ENCODE measurements around the gene PARVG. TPM values are rescaled to one million over a fixed set of nuclear protein-coding genes. Genes with fewer than 3 reads are reported as not detected.

The PARVG gene
- polyA plus RNA-seq, 1 donor (not counting 4 experiments of a cell fraction or from before 2014, with no cell fraction given), result not detected

DNA sequence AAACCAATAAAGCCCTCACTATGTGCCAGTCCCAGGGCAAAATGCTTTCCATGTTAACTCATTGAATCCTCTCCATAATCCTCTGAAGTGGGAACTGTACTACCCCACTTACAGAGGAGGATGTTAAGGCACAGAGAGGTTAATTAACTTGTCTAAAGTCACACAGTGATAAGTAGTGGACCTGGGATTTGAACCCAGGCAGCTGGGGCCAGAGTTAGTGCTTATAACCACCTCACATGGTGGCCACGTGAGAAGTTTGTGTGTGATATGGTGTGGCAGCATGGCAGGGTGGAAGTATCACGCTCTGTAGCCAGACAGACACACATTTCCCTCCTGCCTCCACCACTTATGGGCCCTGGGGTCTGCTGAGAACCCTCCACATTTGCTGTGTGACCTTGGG, 16.5 kb downstream of the PARVG start:
- H3K27ac ChIP-seq (ENCODE audit: control insufficient read depth, insufficient read depth, low read length), result no peak overlapping the region
- no peaks in the 10 kb centered on the region for H3K9me1 ChIP-seq (ENCODE audit: control insufficient read depth, extremely low read depth, insufficient read depth, low read length)
- H3K4me2 ChIP-seq (ENCODE audit: control insufficient read depth, extremely low read depth, insufficient read depth, low read depth, low read length), result no peak overlapping the region
- no peak overlapping the region for H3K9ac ChIP-seq (ENCODE audit: control insufficient read depth, extremely low read depth, insufficient read depth, low read length)
- TF ChIP-seq, protein P1, sequence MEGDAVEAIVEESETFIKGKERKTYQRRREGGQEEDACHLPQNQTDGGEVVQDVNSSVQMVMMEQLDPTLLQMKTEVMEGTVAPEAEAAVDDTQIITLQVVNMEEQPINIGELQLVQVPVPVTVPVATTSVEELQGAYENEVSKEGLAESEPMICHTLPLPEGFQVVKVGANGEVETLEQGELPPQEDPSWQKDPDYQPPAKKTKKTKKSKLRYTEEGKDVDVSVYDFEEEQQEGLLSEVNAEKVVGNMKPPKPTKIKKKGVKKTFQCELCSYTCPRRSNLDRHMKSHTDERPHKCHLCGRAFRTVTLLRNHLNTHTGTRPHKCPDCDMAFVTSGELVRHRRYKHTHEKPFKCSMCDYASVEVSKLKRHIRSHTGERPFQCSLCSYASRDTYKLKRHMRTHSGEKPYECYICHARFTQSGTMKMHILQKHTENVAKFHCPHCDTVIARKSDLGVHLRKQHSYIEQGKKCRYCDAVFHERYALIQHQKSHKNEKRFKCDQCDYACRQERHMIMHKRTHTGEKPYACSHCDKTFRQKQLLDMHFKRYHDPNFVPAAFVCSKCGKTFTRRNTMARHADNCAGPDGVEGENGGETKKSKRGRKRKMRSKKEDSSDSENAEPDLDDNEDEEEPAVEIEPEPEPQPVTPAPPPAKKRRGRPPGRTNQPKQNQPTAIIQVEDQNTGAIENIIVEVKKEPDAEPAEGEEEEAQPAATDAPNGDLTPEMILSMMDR (optimal IDR thresholded peaks at IDR 0.05 in 1 of 3, IDR thresholded peaks at IDR 0.05 in 1 of 3, conservative IDR thresholded peaks at IDR 0.05 in 1 of 3; ENCODE audit: extremely low read depth in 1 of 3, insufficient read depth in 2 of 3, low read length in 3 of 3), result no peak
- TF ChIP-seq EZH2 (IDR thresholded peaks at IDR 0.05; ENCODE audit: low read length), result no peak
- H3K27me3 ChIP-seq (ENCODE audit: control insufficient read depth, extremely low read depth, insufficient read depth, low read length), result peaks cover 19% of the 10 kb centered on the region
- no peak overlapping the region for H2AFZ ChIP-seq (ENCODE audit: control insufficient read depth, low read length)
- no peaks in the 10 kb centered on the region for H3K36me3 ChIP-seq (ENCODE audit: control insufficient read depth in 2 of 2, extremely low read depth in 1 of 2, insufficient read depth in 2 of 2, low read length in 2 of 2)
- H3K4me3 ChIP-seq (ENCODE audit: control insufficient read depth in 2 of 3, extremely low read depth in 1 of 3, insufficient read depth in 2 of 3, low read depth in 1 of 3, low read length in 3 of 3), result no peak overlapping the region
- H4K20me1 ChIP-seq (ENCODE audit: control insufficient read depth, extremely low read depth, insufficient read depth, low read length), result no peaks in the 10 kb centered on the region
- no peak for FAIRE-seq
- dilution Hi-C loops (cut with MboI; ENCODE audit: extremely low pct_ligation_motif_present, low sequenced_read_pairs), result no loop called here
- H3K4me1 ChIP-seq (ENCODE audit: control insufficient read depth, extremely low read depth, insufficient read depth, low read length), result no peaks in the 10 kb centered on the region
- no peaks in the 10 kb centered on the region for H3K9me3 ChIP-seq (ENCODE audit: control insufficient read depth, low read depth, low read length)
- no peaks in the 10 kb centered on the region for H3K79me2 ChIP-seq (ENCODE audit: control insufficient read depth, insufficient read depth, low read length)
- no peak for DNase-seq (ENCODE audit: low read depth, low spot score)

GRCh38 chr22:44199164-44199563, 18.4 kb downstream of the PARVG start:
- H3K4me3 ChIP-seq (ENCODE audit: control insufficient read depth in 2 of 3, extremely low read depth in 1 of 3, insufficient read depth in 2 of 3, low read depth in 1 of 3, low read length in 3 of 3), result no peak overlapping the region
- no peak overlapping the region for H3K4me2 ChIP-seq (ENCODE audit: control insufficient read depth, extremely low read depth, insufficient read depth, low read depth, low read length)
- TF ChIP-seq, protein P1 (optimal IDR thresholded peaks at IDR 0.05 in 1 of 3, IDR thresholded peaks at IDR 0.05 in 1 of 3, conservative IDR thresholded peaks at IDR 0.05 in 1 of 3; ENCODE audit: extremely low read depth in 1 of 3, insufficient read depth in 2 of 3, low read length in 3 of 3), result no peak
- no peak for TF ChIP-seq EZH2 (IDR thresholded peaks at IDR 0.05; ENCODE audit: low read length)
- H2AFZ ChIP-seq (ENCODE audit: control insufficient read depth, low read length), result no peak overlapping the region
- H3K36me3 ChIP-seq (ENCODE audit: control insufficient read depth in 2 of 2, extremely low read depth in 1 of 2, insufficient read depth in 2 of 2, low read length in 2 of 2), result no peaks in the 10 kb centered on the region
- H3K4me1 ChIP-seq (ENCODE audit: control insufficient read depth, extremely low read depth, insufficient read depth, low read length), result no peaks in the 10 kb centered on the region
- H3K27ac ChIP-seq (ENCODE audit: control insufficient read depth, insufficient read depth, low read length), result no peak overlapping the region
- H3K9ac ChIP-seq (ENCODE audit: control insufficient read depth, extremely low read depth, insufficient read depth, low read length), result no peak overlapping the region
- H3K27me3 ChIP-seq (ENCODE audit: control insufficient read depth, extremely low read depth, insufficient read depth, low read length), result peaks cover 27% of the 10 kb centered on the region
- dilution Hi-C loops (cut with MboI; ENCODE audit: extremely low pct_ligation_motif_present, low sequenced_read_pairs), result no loop called here
- no peaks in the 10 kb centered on the region for H3K9me3 ChIP-seq (ENCODE audit: control insufficient read depth, low read depth, low read length)
- H4K20me1 ChIP-seq (ENCODE audit: control insufficient read depth, extremely low read depth, insufficient read depth, low read length), result no peaks in the 10 kb centered on the region
- H3K9me1 ChIP-seq (ENCODE audit: control insufficient read depth, extremely low read depth, insufficient read depth, low read length), result no peaks in the 10 kb centered on the region
- DNase-seq (ENCODE audit: low read depth, low spot score), result no peak
- no peak for FAIRE-seq
- H3K79me2 ChIP-seq (ENCODE audit: control insufficient read depth, insufficient read depth, low read length), result no peaks in the 10 kb centered on the region

Measured in keratinocyte (primary cell).